SU-DHL-6 (cell line): ENCODE measurements around the gene WFIKKN1.

ENCODE experiments used
- H2AFZ ChIP-seq: fragments of 200-600 bp; sonication (generic); 2 replicates; pipeline ENCODE4 v1.6.1; 2014; ENCODE audit warnings: low read depth, mild to moderate bottlenecking, moderate library complexity, mixed read lengths, antibody characterized with exemption, low read length; ENCODE audit not compliant: severe bottlenecking
- H3F3A ChIP-seq: fragments of 200-600 bp; shearing (Covaris generic); 2 replicates; pipeline ENCODE4 v1.6.0; 2016; ENCODE audit warnings: antibody characterized with exemption, mild to moderate bottlenecking; ENCODE audit not compliant: insufficient read depth
- H3K27ac ChIP-seq: fragments of 200-600 bp; sonication (generic); 2 replicates; pipeline ENCODE4 v1.5.1; 2016; ENCODE audit warnings: low read depth, mild to moderate bottlenecking, low read length, moderate library complexity, mixed read lengths
- H3K27me3 ChIP-seq: fragments of 200-600 bp; sonication (generic), shearing (Covaris generic); 2 replicates; pipeline ENCODE4 v1.6.0; 2014; ENCODE audit warnings: mild to moderate bottlenecking, low read length
- H3K36me3 ChIP-seq: fragments of 200-600 bp; sonication (generic); 2 replicates; pipeline ENCODE4 v1.6.1; 2014; ENCODE audit warnings: mild to moderate bottlenecking, low read length, mixed read lengths
- H3K4me2 ChIP-seq: fragments of 300-600, 200-600 bp; shearing (Covaris generic), sonication (generic); 2 replicates; pipeline ENCODE4 v1.6.0; 2014; ENCODE audit warnings: low read length, low read depth, mild to moderate bottlenecking; ENCODE audit not compliant: poor library complexity, severe bottlenecking
- H3K4me3 ChIP-seq: fragments of 200-600 bp; sonication (generic); 2 replicates; pipeline ENCODE4 v1.5.1; 2014; ENCODE audit warnings: antibody characterized with exemption, low read length, mild to moderate bottlenecking, mixed read lengths; ENCODE audit not compliant: insufficient read depth, poor library complexity, severe bottlenecking
- H3K79me2 ChIP-seq: fragments of 200-600 bp; sonication (generic); 2 replicates; pipeline ENCODE4 v1.6.1; 2014; ENCODE audit warnings: mild to moderate bottlenecking, low read length, moderate library complexity; ENCODE audit not compliant: insufficient read depth
- H3K9ac ChIP-seq: fragments of 200-600 bp; sonication (generic); 2 replicates; pipeline ENCODE4 v1.7.0; 2014; ENCODE audit warnings: mild to moderate bottlenecking, low read length
- H3K9me2 ChIP-seq: fragments of 200-600 bp; sonication (generic); replicated peaks from 2 replicates; pipeline ENCODE4 v1.6.1; 2014; ENCODE audit warnings: low read length; ENCODE audit not compliant: insufficient read depth
- H3K9me3 ChIP-seq: fragments of 200-600 bp; sonication (generic); 2 replicates; pipeline ENCODE4 v1.6.1; 2014; ENCODE audit warnings: low read length, mixed read lengths; ENCODE audit not compliant: insufficient read depth
- H4K20me1 ChIP-seq: fragments of 200-600 bp; sonication (generic); 2 replicates; pipeline ENCODE4 v1.6.1; 2014; ENCODE audit warnings: low read depth, mild to moderate bottlenecking, antibody characterized with exemption, low read length, moderate library complexity, mixed read lengths
- CTCF ChIP-seq: fragments of 200-600 bp; sonication (generic); IDR thresholded peaks from one replicate; pipeline ENCODE4 v1.5.1; 2017; ENCODE audit warnings: antibody characterized with exemption, mild to moderate bottlenecking, low read length, moderate library complexity; ENCODE audit not compliant: insufficient read depth, poor library complexity, severe bottlenecking
- EZH2phosphoT487 ChIP-seq: fragments of 200-600 bp; sonication (generic), shearing (Covaris generic); conservative IDR thresholded peaks from 2 replicates; pipeline ENCODE4 v1.6.1; 2018; ENCODE audit warnings: mild to moderate bottlenecking, antibody characterized with exemption, low read length, moderate library complexity, mixed read lengths

The WFIKKN1 gene

DNA sequence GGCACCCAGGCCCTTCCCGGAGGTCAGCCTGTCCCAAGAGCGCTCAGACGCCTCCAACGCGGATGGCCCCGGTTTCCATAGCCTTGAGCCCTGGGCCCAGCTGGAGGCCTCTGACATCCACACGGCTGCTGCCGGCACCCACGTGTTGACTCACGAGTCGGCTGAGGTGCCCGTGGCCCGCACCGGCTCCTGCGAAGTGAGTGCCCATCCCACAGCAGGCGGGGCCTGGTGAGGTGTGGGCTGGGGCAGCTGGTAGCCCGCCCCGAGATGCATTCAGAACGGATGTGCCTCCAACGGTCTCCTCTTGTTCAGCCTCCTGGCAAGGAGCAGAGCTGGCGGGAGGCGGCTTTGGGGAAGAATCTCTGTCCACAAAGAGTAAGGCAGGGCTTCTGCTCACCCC, 21.1 kb downstream of the WFIKKN1 start:
- Histone ChIP-seq H3K4me3 (no peak overlapping the region), H3K4me2 (no peak overlapping the region), H3K79me2 (peaks cover 6% of the 10 kb centered on the region; the same call in 1 of the 2 replicates), H3K9me3 (no peaks in the 10 kb centered on the region), H3K9ac (no peak overlapping the region), H3K27me3 (no peaks in the 10 kb centered on the region), H3K9me2 (no peaks in the 10 kb centered on the region), H3K27ac (no peak overlapping the region), H4K20me1 (no peaks in the 10 kb centered on the region), H3F3A (peaks cover 9% of the 10 kb centered on the region; the same call in 1 of the 2 replicates), H2AFZ (no peak overlapping the region), H3K36me3 (no peaks in the 10 kb centered on the region)
- TF ChIP-seq EZH2phosphoT487 (no peak), CTCF (no peak)

GRCh38 chr16:652454-653305, 21.9 kb downstream of the WFIKKN1 start:
- H3K4me3 ChIP-seq, result no peak overlapping the region
- no peak overlapping the region for H3K9ac ChIP-seq
- no peaks in the 10 kb centered on the region for H3K9me3 ChIP-seq
- H3K27ac ChIP-seq, result no peak overlapping the region
- H3K36me3 ChIP-seq, result no peaks in the 10 kb centered on the region
- peaks cover 9% of the 10 kb centered on the region; the same call in 1 of the 2 replicates for H3F3A ChIP-seq
- no peak overlapping the region for H3K4me2 ChIP-seq
- no peak overlapping the region for H2AFZ ChIP-seq
- peaks cover 6% of the 10 kb centered on the region; the same call in 1 of the 2 replicates for H3K79me2 ChIP-seq
- no peaks in the 10 kb centered on the region for H4K20me1 ChIP-seq
- no peaks in the 10 kb centered on the region for H3K9me2 ChIP-seq
- no peak for TF ChIP-seq EZH2phosphoT487
- TF ChIP-seq CTCF, result no peak
- no peaks in the 10 kb centered on the region for H3K27me3 ChIP-seq

- Histone ChIP-seq H3K79me2 (peaks cover 6% of the 10 kb centered on the region; the same call in 1 of the 2 replicates), H3K9me2 (no peaks in the 10 kb centered on the region), H3K9ac (no peak overlapping the region), H3K27me3 (no peaks in the 10 kb centered on the region), H3K36me3 (no peaks in the 10 kb centered on the region), H2AFZ (no peak overlapping the region), H3K9me3 (no peaks in the 10 kb centered on the region), H3F3A (no peaks in the 10 kb centered on the region), H4K20me1 (no peaks in the 10 kb centered on the region), H3K27ac (no peak overlapping the region), H3K4me3 (no peak overlapping the region), H3K4me2 (no peak overlapping the region)
- TF ChIP-seq CTCF (no peak), EZH2phosphoT487 (no peak)
Observed at GRCh38 chr16:654034-654433, 23.2 kb downstream of the WFIKKN1 start.
